ENCODE data around the gene LRRK1. TPM values are rescaled to one million over a fixed set of nuclear protein-coding genes. Genes with fewer than 3 reads are reported as not detected.

LRRK1 gene
- total and polyA plus RNA-seq, 11 donors, result 1.3 to 12.7 (median 2.1) TPM

GRCh38 chr15:101054116-101054515 is 135.0 kb downstream of the LRRK1 start:
- peaks cover 0 to 84% (median 26%) of the 10 kb centered on the region in 9 donors for H3K36me3 ChIP-seq
- no peaks in the 10 kb centered on the region for H3K27me3 ChIP-seq
- DNase-seq, result no peak
- no peak overlapping the region for H3K27ac ChIP-seq
- intact Hi-C loops (cut with DNase I), result no loop called here
- WGBS, 4 donors, result 93 to 94% (median 93%) methylated on average over 9 of the region's 9 CpGs
- no peaks in the 10 kb centered on the region for H3K9me3 ChIP-seq
- TF ChIP-seq POLR2A (IDR thresholded peaks at IDR 0.05) (no peak), CTCF (IDR thresholded peaks at IDR 0.05) (no peak)
- H3K4me1 ChIP-seq, result no peaks in the 10 kb centered on the region
- ATAC-seq, result no peak
- no peak overlapping the region for H3K4me3 ChIP-seq

GRCh38 chr15:101054991-101055390 is 135.8 kb downstream of the LRRK1 start:
- intact Hi-C loops (cut with DNase I), result no loop called here
- Histone ChIP-seq H3K27me3 (no peaks in the 10 kb centered on the region), H3K4me1 (no peaks in the 10 kb centered on the region), H3K27ac (no peak overlapping the region), H3K4me3 (no peak overlapping the region), H3K36me3 (peaks cover 0 to 85% (median 32%) of the 10 kb centered on the region in 9 donors), H3K9me3 (peaks cover 0 to 2% (median 0%) of the 10 kb centered on the region in 12 donors)
- WGBS, 4 donors, result 93 to 97% (median 95%) methylated on average over 12 of the region's 12 CpGs
- ATAC-seq (no peak), DNase-seq (no peak)
- no peak for TF ChIP-seq POLR2A (IDR thresholded peaks at IDR 0.05)
- TF ChIP-seq CTCF (IDR thresholded peaks at IDR 0.05), result no peak

- Histone ChIP-seq H3K27me3 (no peaks in the 10 kb centered on the region), H3K9me3 (peaks cover 0 to 2% (median 0%) of the 10 kb centered on the region in 12 donors), H3K27ac (no peak overlapping the region), H3K4me1 (no peaks in the 10 kb centered on the region), H3K4me3 (no peak overlapping the region), H3K36me3 (peaks cover 0 to 88% (median 32%) of the 10 kb centered on the region in 9 donors)
- no peak for DNase-seq
- TF ChIP-seq POLR2A (IDR thresholded peaks at IDR 0.05) (no peak), CTCF (IDR thresholded peaks at IDR 0.05) (no peak)
- no peak for ATAC-seq
- 90 to 95% (median 92%) methylated on average over 2 of the region's 2 CpGs for WGBS, 4 donors
- intact Hi-C loops (cut with DNase I), result no loop called here
Measured at GRCh38 chr15:101055411-101055810, 136.3 kb downstream of the LRRK1 start.

GRCh38 chr15:101056366-101057334 is 137.5 kb downstream of the LRRK1 start:
- WGBS, 4 donors, result 90 to 92% (median 90%) methylated on average over 14 to 15 of the region's 15 CpGs
- DNase-seq, result peak in 1 of 5 donors; percentile 12
- Histone ChIP-seq H3K27me3 (no peaks in the 10 kb centered on the region), H3K36me3 (peaks cover 0 to 92% (median 32%) of the 10 kb centered on the region in 9 donors), H3K27ac (no peak overlapping the region), H3K4me1 (no peaks in the 10 kb centered on the region), H3K9me3 (peaks cover 0 to 2% (median 0%) of the 10 kb centered on the region in 12 donors), H3K4me3 (no peak overlapping the region)
- ATAC-seq, result no peak
- intact Hi-C loops (cut with DNase I), result no loop called here
- no peak for TF ChIP-seq CTCF (IDR thresholded peaks at IDR 0.05)
